Left ventricle myocardium superior (tissue), 1 donor: ENCODE measurements around the gene FHIT. TPM values are rescaled to one million over a fixed set of nuclear protein-coding genes. Genes with fewer than 3 reads are reported as not detected.

ENCODE experiments used
- ATAC-seq: fragments of 200-7000 bp; cut with Tn5 transposase; one replicate; pipeline ENCODE4 v1.9.1; 2020; ENCODE audit warnings: mild to moderate bottlenecking, moderate library complexity
- DNase-seq: peaks from one replicate; pipeline ENCODE4 v3.0.0-alpha.2; 2020
- intact Hi-C: fragments of 100-400 bp; cut with micrococcal nuclease; formaldehyde crosslinking; loops from one replicate; pipeline ENCODE4 v1.11.0; 2022
- total RNA-seq: library from RNA; stranded (reverse); fragmentation: NEBNext Ultra II Directional; extraction: Animal tissue kit (Norgen Biotek cat#: 25700); gene quantifications from one replicate; pipeline ENCODE4 v1.2.1, GENCODE V29; 2021
- donor health status: DM: no; HTN: yes; CAD: no; lungs with severe emphysema.

FHIT gene
- total RNA-seq, 1 donor from 2014 or later = 18.2 TPM

GRCh38 chr3:60169755-60170154 is 1081.5 kb downstream of the FHIT start:
- no peak for DNase-seq
- intact Hi-C loops = no loop called here
- no peak for ATAC-seq

- no peak for DNase-seq
- ATAC-seq = no peak
- intact Hi-C loops = no loop called here
These were observed 1084.1 kb downstream of the FHIT start for GRCh38 chr3:60167186-60167585.

GRCh38 chr3:60160822-60161748 is 1090.2 kb downstream of the FHIT start:
- ATAC-seq (no peak), DNase-seq (no peak)
- intact Hi-C loops = no loop called here

GRCh38 chr3:60160111-60160821 is 1091.0 kb downstream of the FHIT start:
- ATAC-seq (no peak), DNase-seq (no peak)
- intact Hi-C loops = no loop called here

GRCh38 chr3:60158035-60158434 is 1093.2 kb downstream of the FHIT start:
- intact Hi-C loops = no loop called here
- no peak for DNase-seq
- no peak for ATAC-seq

- ATAC-seq (no peak), DNase-seq (no peak)
- intact Hi-C loops = no loop called here
These were observed 1097.2 kb downstream of the FHIT start for GRCh38 chr3:60154011-60154410.

GRCh38 chr3:60153221-60153999 is 1097.8 kb downstream of the FHIT start:
- intact Hi-C loops = no loop called here
- no peak for ATAC-seq
- DNase-seq = no peak

- intact Hi-C loops = no loop called here
- no peak for DNase-seq
- no peak for ATAC-seq
These were observed 1101.8 kb downstream of the FHIT start for GRCh38 chr3:60149501-60149900.

- no peak for ATAC-seq
- intact Hi-C loops = no loop called here
These were observed 1103.9 kb downstream of the FHIT start for GRCh38 chr3:60147249-60147950.

GRCh38 chr3:60146121-60146520 is 1105.1 kb downstream of the FHIT start:
- intact Hi-C loops = no loop called here
- ATAC-seq (no peak), DNase-seq (no peak)

More at GRCh38 chr3:60147249-60147950, 1103.9 kb downstream of the FHIT start:
- DNase-seq = no peak

GRCh38 chr3:60144071-60144470 is 1107.2 kb downstream of the FHIT start:
- DNase-seq = no peak
- no peak for ATAC-seq
- intact Hi-C loops = no loop called here

- ATAC-seq (peak; percentile 82), DNase-seq (no peak)
- intact Hi-C loops = no loop called here
These were observed 1109.2 kb downstream of the FHIT start for GRCh38 chr3:60142009-60142408.

GRCh38 chr3:60140160-60140559 is 1111.1 kb downstream of the FHIT start:
- intact Hi-C loops = no loop called here
- ATAC-seq (no peak), DNase-seq (no peak)

GRCh38 chr3:60136601-60137000 is 1114.7 kb downstream of the FHIT start:
- ATAC-seq = no peak
- intact Hi-C loops = no loop called here

GRCh38 chr3:60135474-60135873 is 1115.8 kb downstream of the FHIT start:
- DNase-seq (no peak), ATAC-seq (no peak)
- intact Hi-C loops = no loop called here

More at GRCh38 chr3:60136601-60137000, 1114.7 kb downstream of the FHIT start:
- DNase-seq = no peak

- DNase-seq (no peak), ATAC-seq (peak; percentile 93)
- intact Hi-C loops = no loop called here
These were observed 1117.7 kb downstream of the FHIT start for GRCh38 chr3:60133269-60134162.

GRCh38 chr3:60131618-60132017 is 1119.6 kb downstream of the FHIT start:
- intact Hi-C loops = no loop called here
- DNase-seq = no peak
- ATAC-seq = no peak
